Brain microvascular endothelial cell (primary cell): ENCODE results near the gene KLRK1.
"Not testable (repeated sequence)": the region's sequence is repeated elsewhere in the genome, so short reads cannot be mapped to it uniquely, and the experiment has no call there.

Source experiments
- DNase-seq: peaks from one replicate; pipeline ENCODE4 v3.0.0-alpha.2; 2020
- H3K27ac ChIP-seq: fragments of 250-450 bp; sonication (Bioruptor Pico); 2 replicates; pipeline ENCODE4 v1.5.1; 2020; ENCODE audit warnings: mild to moderate bottlenecking, moderate library complexity
- H3K27me3 ChIP-seq: fragments of 250-450 bp; sonication (Bioruptor Pico); replicated peaks from 2 replicates; pipeline ENCODE4 v1.5.1; 2020; ENCODE audit warnings: mild to moderate bottlenecking
- H3K36me3 ChIP-seq: fragments of 250-450 bp; sonication (Bioruptor Pico); replicated peaks from 2 replicates; pipeline ENCODE4 v1.5.1; 2020; ENCODE audit warnings: mild to moderate bottlenecking
- H3K4me3 ChIP-seq: 2 replicates; pipeline ENCODE4 v1.5.1; 2011; ENCODE audit warnings: low read depth, mild to moderate bottlenecking, control low read depth, low read length, moderate library complexity
- in situ Hi-C: cut with HindIII; loops from 2 replicates; pipeline ENCODE4 v1.10.0; 2017; ENCODE audit warnings: low sequenced_read_pairs, low pct_ligation_motif_present
- TF ChIP-seq, protein P1 (sequence below): IDR thresholded peaks from 2 replicates; pipeline ENCODE4 v1.5.1; 2011; ENCODE audit warnings: low read depth, mild to moderate bottlenecking, moderate library complexity, low read length, control low read depth, inconsistent platforms; ENCODE audit errors: missing control alignments

KLRK1 gene

DNA sequence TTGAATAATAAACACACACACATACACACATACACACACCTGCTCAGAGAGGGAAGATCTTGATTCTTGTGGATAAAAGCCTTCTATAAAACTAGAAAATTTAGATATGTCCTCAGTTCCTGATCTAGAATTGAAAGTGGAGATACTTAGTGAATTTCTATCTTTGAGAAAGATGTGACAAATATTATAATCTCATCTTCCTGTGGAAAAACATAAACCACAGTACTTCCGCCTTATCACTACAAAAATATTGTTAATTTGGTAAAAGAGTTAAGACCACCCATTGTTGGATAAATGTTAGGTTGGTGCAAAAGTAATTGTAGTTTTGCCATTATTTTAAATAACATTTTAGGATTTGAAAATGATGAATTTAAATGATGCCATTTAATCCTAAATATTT, at the start of gene KLRK1:
TSS of gene KLRK1 (minus strand) at position 138 of the 400 bp plus-strand sequence. CDS start 1,231 bp downstream, outside the sequence.
- no peaks in the 10 kb centered on the region for H3K27me3 ChIP-seq
- H3K4me3 ChIP-seq, result no peak within 1 kb of the TSS
- no peak within 1 kb of the TSS for H3K27ac ChIP-seq
- TF ChIP-seq, protein P1, sequence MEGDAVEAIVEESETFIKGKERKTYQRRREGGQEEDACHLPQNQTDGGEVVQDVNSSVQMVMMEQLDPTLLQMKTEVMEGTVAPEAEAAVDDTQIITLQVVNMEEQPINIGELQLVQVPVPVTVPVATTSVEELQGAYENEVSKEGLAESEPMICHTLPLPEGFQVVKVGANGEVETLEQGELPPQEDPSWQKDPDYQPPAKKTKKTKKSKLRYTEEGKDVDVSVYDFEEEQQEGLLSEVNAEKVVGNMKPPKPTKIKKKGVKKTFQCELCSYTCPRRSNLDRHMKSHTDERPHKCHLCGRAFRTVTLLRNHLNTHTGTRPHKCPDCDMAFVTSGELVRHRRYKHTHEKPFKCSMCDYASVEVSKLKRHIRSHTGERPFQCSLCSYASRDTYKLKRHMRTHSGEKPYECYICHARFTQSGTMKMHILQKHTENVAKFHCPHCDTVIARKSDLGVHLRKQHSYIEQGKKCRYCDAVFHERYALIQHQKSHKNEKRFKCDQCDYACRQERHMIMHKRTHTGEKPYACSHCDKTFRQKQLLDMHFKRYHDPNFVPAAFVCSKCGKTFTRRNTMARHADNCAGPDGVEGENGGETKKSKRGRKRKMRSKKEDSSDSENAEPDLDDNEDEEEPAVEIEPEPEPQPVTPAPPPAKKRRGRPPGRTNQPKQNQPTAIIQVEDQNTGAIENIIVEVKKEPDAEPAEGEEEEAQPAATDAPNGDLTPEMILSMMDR, result no peak
- in situ Hi-C loops, result no loop called here
- no peaks in the 10 kb centered on the region for H3K36me3 ChIP-seq
- no peak for DNase-seq

DNA sequence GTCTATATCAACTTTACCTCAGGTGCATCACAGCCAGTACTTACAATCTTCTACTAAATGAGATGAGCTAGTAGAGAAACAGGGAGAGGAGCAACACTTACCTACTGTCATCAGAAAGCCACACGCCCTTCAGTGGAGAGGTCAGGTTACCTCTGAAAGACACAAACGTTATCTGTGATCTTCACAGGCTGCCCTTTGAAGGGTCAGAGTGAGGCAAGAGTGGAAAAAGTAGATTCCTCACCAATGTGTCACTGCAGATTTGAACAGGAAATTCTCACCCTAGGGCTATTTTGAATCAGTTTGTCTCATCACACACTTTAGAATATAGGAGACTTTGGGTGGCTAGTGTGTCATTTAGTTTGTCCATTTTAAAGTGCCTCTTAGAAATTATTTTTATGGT, 47.8 kb upstream of the KLRK1 start:
- H3K4me3 ChIP-seq, H3K27me3 ChIP-seq, H3K36me3 ChIP-seq, H3K27ac ChIP-seq, in situ Hi-C loops, DNase-seq: not testable (repeated sequence)

DNA sequence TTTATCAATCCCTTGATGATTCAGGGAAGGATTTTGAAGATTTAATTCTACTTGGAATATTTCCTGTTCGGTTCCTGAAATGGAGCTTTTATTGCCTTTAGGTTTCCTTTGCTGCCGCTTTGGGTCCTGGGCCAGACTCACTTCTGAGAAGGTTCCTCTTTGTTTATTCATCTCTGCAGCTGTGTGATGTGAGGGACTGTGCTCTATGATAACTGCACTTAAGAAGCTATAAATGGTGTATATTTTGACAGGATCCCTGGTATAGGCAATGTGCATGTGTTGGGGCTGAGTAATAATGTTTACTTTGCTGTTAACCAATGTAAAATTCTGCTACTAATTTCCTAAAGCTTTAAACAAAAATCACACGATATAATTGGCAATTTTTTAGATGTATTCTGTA, 46.0 kb upstream of the KLRK1 start, which contains the start of gene KLRC2:
TSS of gene KLRC2 (minus strand) at position 195 of the 400 bp plus-strand sequence. CDS start at position 171, 24 bp downstream.
- H3K27ac ChIP-seq, H3K36me3 ChIP-seq, in situ Hi-C loops, H3K4me3 ChIP-seq, H3K27me3 ChIP-seq: not testable (repeated sequence)
- DNase-seq, result peak; percentile 80

DNA sequence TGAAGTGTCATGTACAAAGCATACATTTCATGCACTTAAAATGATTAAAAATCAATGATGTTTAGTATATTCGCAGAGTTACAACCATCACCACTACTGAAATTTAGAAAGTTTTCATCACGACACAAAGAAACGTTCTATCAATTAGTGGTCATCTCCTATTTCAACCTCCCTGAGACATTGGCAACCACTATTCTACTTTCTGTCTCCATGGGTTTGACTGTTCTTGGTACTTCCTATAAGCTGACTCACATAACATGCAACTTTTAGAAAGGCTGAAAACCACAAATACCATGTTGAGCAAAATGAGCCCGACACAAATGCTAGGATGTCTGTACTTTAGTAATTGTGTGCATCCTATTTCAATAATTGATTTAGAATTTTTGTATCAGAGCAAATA, 40.8 kb upstream of the KLRK1 start:
- H3K27me3 ChIP-seq, H3K4me3 ChIP-seq, in situ Hi-C loops, H3K36me3 ChIP-seq, H3K27ac ChIP-seq: not testable (repeated sequence)
- DNase-seq, result peak; percentile 42

DNA sequence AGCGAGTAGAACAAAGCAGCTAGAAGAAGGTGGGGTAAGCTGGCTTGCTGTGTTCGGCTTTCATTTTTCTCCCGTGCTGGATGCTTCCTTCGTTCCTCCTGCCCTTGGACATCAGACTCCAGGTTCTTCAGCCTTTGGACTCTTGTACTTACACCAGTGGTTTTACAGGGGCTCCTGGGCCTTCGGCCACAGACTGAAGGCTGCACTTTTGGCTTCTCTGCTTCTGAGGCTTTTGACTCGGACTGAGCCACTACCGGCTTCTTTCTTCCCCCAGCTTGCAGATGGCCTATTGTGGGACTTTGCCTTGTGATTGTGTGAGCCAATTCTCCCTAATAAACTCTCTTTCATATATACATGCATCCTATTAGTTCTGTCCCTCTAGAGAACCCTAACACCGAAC, 36.1 kb upstream of the KLRK1 start:
- in situ Hi-C loops, result not testable (repeated sequence)

DNA sequence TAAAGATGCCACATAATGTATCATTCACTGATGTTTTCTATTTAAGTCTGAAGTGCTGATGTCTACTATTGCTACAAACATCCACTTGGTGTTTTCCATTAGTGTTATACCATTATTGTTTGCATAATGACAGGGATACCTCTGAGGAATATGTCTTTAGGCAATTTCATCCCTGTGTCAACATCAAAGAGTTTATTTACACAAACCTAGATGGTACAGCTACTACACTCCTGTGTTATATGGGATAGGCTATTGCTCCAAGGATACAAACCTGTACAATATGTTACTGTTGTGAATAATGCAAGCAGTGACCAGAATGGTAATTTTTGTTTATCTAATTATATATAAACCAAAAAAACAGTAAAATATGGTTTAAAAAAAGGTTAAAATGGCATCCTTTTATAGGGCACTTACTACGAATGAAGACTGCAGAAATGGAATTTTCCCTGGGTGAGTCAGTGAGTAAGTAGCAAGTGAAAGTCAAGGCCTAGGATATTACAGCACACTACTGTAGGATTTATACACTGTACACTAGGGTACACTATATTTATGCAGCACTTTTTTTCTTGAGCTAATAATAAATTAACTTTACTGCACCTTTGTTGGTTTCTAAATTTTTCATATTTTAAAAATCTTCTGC, 34.5 kb upstream of the KLRK1 start:
- in situ Hi-C loops, H3K36me3 ChIP-seq: not testable (repeated sequence)

More for the DNA sequence above, 36.1 kb upstream of the KLRK1 start:
- not testable (repeated sequence) for H3K4me3 ChIP-seq, H3K27me3 ChIP-seq, DNase-seq, H3K27ac ChIP-seq, H3K36me3 ChIP-seq

DNA sequence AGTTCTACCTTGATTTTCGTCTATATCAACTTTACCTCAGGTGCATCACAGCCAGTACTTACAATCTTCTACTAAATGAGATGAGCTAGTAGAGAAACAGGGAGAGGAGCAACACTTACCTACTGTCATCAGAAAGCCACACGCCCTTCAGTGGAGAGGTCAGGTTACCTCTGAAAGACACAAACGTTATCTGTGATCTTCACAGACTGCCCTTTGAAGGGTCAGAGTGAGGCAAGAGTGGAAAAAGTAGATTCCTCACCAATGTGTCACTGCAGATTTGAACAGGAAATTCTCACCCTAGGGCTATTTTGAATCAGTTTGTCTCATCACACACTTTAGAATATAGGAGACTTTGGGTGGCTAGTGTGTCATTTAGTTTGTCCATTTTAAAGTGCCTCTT, 32.3 kb upstream of the KLRK1 start:
- H3K27me3 ChIP-seq, H3K36me3 ChIP-seq, H3K27ac ChIP-seq, H3K4me3 ChIP-seq, in situ Hi-C loops: not testable (repeated sequence)
- peak; percentile 65 for DNase-seq

More for the DNA sequence above, 34.5 kb upstream of the KLRK1 start:
- H3K27ac ChIP-seq, H3K4me3 ChIP-seq, H3K27me3 ChIP-seq: not testable (repeated sequence)
- DNase-seq, result peak; percentile 59

DNA sequence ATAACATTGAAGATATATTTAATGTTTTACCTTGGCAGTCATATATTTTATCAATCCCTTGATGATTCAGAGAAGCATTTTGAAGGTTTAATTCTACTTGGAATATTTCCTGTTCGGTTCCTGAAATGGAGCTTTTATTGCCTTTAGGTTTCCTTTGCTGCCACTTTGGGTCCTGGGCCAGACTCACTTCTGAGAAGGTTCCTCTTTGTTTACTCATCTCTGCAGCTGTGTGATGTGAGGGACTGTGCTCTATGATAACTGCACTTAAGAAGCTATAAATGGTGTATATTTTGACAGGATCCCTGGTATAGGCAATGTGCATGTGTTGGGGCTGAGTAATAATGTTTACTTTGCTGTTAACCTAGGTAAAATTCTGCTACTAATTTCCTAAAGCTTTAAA, 30.5 kb upstream of the KLRK1 start, which contains the start of gene KLRC3:
TSS of gene KLRC3 (minus strand) at position 262 of the 400 bp plus-strand sequence. CDS start at position 217, 45 bp downstream.
- H3K4me3 ChIP-seq, in situ Hi-C loops, H3K27me3 ChIP-seq, H3K36me3 ChIP-seq, H3K27ac ChIP-seq: not testable (repeated sequence)
- DNase-seq, result peak; percentile 13

DNA sequence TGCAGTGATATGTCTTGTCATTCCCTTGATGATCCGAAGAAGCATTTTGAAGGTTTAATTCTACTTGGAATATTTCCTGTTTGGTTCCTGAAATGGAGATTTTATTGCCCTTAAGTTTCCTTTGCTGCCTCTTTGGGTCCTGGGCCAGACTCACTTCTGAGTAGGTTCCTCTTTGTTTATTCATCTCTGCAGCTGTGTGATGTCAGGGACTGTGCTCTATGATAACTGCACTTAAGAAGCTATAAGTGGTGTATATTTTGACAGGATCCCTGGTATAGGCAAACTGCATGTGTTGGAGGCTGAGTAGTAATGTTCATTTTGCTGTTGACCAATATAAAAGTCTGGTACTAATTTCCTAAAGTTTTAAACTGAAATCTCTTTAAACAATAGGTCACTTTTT, 19.6 kb upstream of the KLRK1 start, which contains the start of gene KLRC4:
TSS of gene KLRC4 (minus strand) at position 366 of the 400 bp plus-strand sequence. CDS start at position 184, 182 bp downstream.
- no peak within 1 kb of the TSS for H3K4me3 ChIP-seq
- TF ChIP-seq, protein P1, result no peak
- no peaks in the 10 kb centered on the region for H3K36me3 ChIP-seq
- H3K27ac ChIP-seq, result no peak within 1 kb of the TSS
- in situ Hi-C loops, result no loop called here
- H3K27me3 ChIP-seq, result no peaks in the 10 kb centered on the region
- peak; percentile 38 for DNase-seq
